H1 (cell line): ENCODE results near the gene AIF1. TPM values are rescaled to one million over a fixed set of nuclear protein-coding genes. Genes with fewer than 3 reads are reported as not detected.

Source experiments
- CTCF ChIA-PET: fragments of 300-600 bp; sonication (Branson Sonifier 250); formaldehyde crosslinking; loops from one replicate; lab custom pipeline; 2021; ENCODE audit not compliant: partially characterized antibody; lab: Charles Lee
- POLR2A ChIA-PET: fragments of 300-600 bp; sonication (Branson Sonifier 250); formaldehyde crosslinking; loops from one replicate; lab custom pipeline; 2021; ENCODE audit warnings: inconsistent platforms; ENCODE audit not compliant: partially characterized antibody; lab: Charles Lee
- DNase-seq, 2 experiments: peaks; one replicate each; pipeline versions ENCODE4 v3.0.0 to v3.0.0-alpha.2; 2010 to 2022; ENCODE audit warnings: low spot score in 2 of 2, low read depth in 1 of 2, mixed read lengths in 1 of 2
- FAIRE-seq: peaks from 2 replicates; lab custom pipeline; 2011; peaks lifted over from hg19 to GRCh38; lab: Jason Lieb, UNC
- H2AFZ ChIP-seq: 2 replicates; pipeline ENCODE4 v1.8.1; 2012; ENCODE audit warnings: low read length, inconsistent platforms
- H2AK5ac ChIP-seq: 2 replicates; pipeline ENCODE4 v1.6.1; 2013; ENCODE audit warnings: low read depth, low read length
- H2BK120ac ChIP-seq: replicated peaks from 2 replicates; pipeline ENCODE3; 2013; ENCODE audit warnings: low read depth, low read length, inconsistent platforms
- H2BK12ac ChIP-seq: 2 replicates; pipeline ENCODE4 v1.6.1; 2013; ENCODE audit warnings: low read depth, low read length
- H2BK15ac ChIP-seq: 2 replicates; pipeline ENCODE4 v1.6.1; 2013; ENCODE audit warnings: low read length
- H2BK20ac ChIP-seq: 2 replicates; pipeline ENCODE4 v1.6.1; 2013; ENCODE audit warnings: low read length
- H2BK5ac ChIP-seq: 2 replicates; pipeline ENCODE4 v1.6.1; 2013; ENCODE audit warnings: low read depth, low read length
- H3K14ac ChIP-seq: 2 replicates; pipeline ENCODE4 v1.6.1; 2013; ENCODE audit warnings: inconsistent platforms; ENCODE audit not compliant: insufficient read length
- H3K18ac ChIP-seq: 2 replicates; pipeline ENCODE4 v1.6.1; 2013; ENCODE audit warnings: low read length; ENCODE audit errors: extremely low read depth
- H3K23ac ChIP-seq: 2 replicates; pipeline ENCODE4 v1.6.1; 2013; ENCODE audit warnings: inconsistent platforms; ENCODE audit not compliant: insufficient read length
- H3K23me2 ChIP-seq: 2 replicates; pipeline ENCODE4 v1.6.1; 2013; ENCODE audit warnings: low read depth, low read length
- H3K27ac ChIP-seq: 2 replicates; pipeline ENCODE4 v1.6.1; 2011; ENCODE audit warnings: low read depth, low read length, inconsistent platforms
- H3K27me3 ChIP-seq, 4 experiments: replicated peaks in 1 of 4; 1 replicate in 1 of 4; 2 replicates in 3 of 4; pipeline versions ENCODE4 v1.6.1 to v1.8.1; 2011 to 2013; ENCODE audit warnings: low read length in 3 of 4, mild to moderate bottlenecking in 3 of 4, inconsistent platforms in 2 of 4, mixed read lengths in 2 of 4, moderate library complexity in 1 of 4; ENCODE audit not compliant: control insufficient read depth in 3 of 4, insufficient read depth in 3 of 4; ENCODE audit errors: extremely low read depth in 1 of 4
- H3K36me3 ChIP-seq, 4 experiments: 2 replicates each; pipeline versions ENCODE4 v1.6.1 to v1.8.1; 2011 to 2013; ENCODE audit warnings: mild to moderate bottlenecking in 4 of 4, low read length in 3 of 4, moderate library complexity in 2 of 4, control low read depth in 1 of 4, inconsistent platforms in 1 of 4; ENCODE audit not compliant: insufficient read depth in 4 of 4, control insufficient read depth in 2 of 4
- H3K4ac ChIP-seq: replicated peaks from 2 replicates; pipeline ENCODE3; 2013; ENCODE audit warnings: low read length, low read depth, mixed read lengths, inconsistent platforms; ENCODE audit not compliant: insufficient read length
- H3K4me1 ChIP-seq, 4 experiments: replicated peaks in 1 of 4; 1 replicate in 1 of 4; 2 replicates in 3 of 4; pipeline versions ENCODE4 v1.6.1 to v1.8.1; 2011 to 2013; ENCODE audit warnings: low read length in 3 of 4, inconsistent platforms in 2 of 4, mixed read lengths in 1 of 4; ENCODE audit not compliant: insufficient read depth in 4 of 4, control insufficient read depth in 3 of 4
- H3K4me2 ChIP-seq, 2 experiments: 2 replicates each; pipeline versions ENCODE4 v1.6.1 to v1.8.1; 2011 to 2013; ENCODE audit warnings: low read depth in 2 of 2, low read length in 2 of 2, control low read depth in 1 of 2, inconsistent platforms in 1 of 2, mild to moderate bottlenecking in 1 of 2; ENCODE audit not compliant: insufficient read depth in 1 of 2
- H3K4me3 ChIP-seq, 4 experiments: fragments of 200-600, 300-600 bp in 1 of 4; sonication (generic), shearing (Covaris generic), sonication (Bioruptor Twin) in 1 of 4; 2 replicates each; pipeline versions ENCODE4 v1.5.1 to v1.8.1; 2011 to 2016; ENCODE audit warnings: low read length in 4 of 4, low read depth in 3 of 4, control low read depth in 2 of 4, inconsistent platforms in 2 of 4, mild to moderate bottlenecking in 2 of 4, mixed read lengths in 1 of 4, moderate library complexity in 1 of 4; ENCODE audit not compliant: insufficient read depth in 2 of 4; ENCODE audit errors: extremely low read depth in 1 of 4
- H3K56ac ChIP-seq: replicated peaks from 2 replicates; pipeline ENCODE3; 2013; ENCODE audit warnings: low read depth, mild to moderate bottlenecking, mixed read lengths, low read length, inconsistent platforms; ENCODE audit not compliant: insufficient read length
- H3K79me1 ChIP-seq: 2 replicates; pipeline ENCODE4 v1.6.1; 2013; ENCODE audit warnings: low read depth, low read length, control low read depth
- H3K79me2 ChIP-seq, 2 experiments: 2 replicates each; pipeline versions ENCODE4 v1.6.1 to v1.8.1; 2012 to 2013; ENCODE audit warnings: low read length in 2 of 2, mild to moderate bottlenecking in 2 of 2, inconsistent platforms in 1 of 2; ENCODE audit not compliant: insufficient read depth in 2 of 2, control insufficient read depth in 1 of 2
- H3K9ac ChIP-seq, 4 experiments: replicated peaks in 1 of 4; 1 replicate in 1 of 4; 2 replicates in 3 of 4; pipeline versions ENCODE4 v1.6.1 to v1.8.1; 2011 to 2013; ENCODE audit warnings: low read depth in 3 of 4, low read length in 3 of 4, control low read depth in 2 of 4, mild to moderate bottlenecking in 2 of 4, moderate library complexity in 2 of 4, inconsistent platforms in 1 of 4; ENCODE audit errors: extremely low read depth in 1 of 4
- H3K9me3 ChIP-seq, 2 experiments: 2 replicates each; pipeline versions ENCODE4 v1.6.1 to v1.8.1; 2012 to 2013; ENCODE audit warnings: mild to moderate bottlenecking in 2 of 2, moderate library complexity in 2 of 2, control low read depth in 1 of 2, inconsistent platforms in 1 of 2, low read depth in 1 of 2, low read length in 1 of 2, mixed read lengths in 1 of 2; ENCODE audit not compliant: insufficient read depth in 2 of 2
- H4K20me1 ChIP-seq, 2 experiments: replicated peaks in 1 of 2; 2 replicates each; pipeline versions ENCODE3 to v1.8.1; 2011 to 2013; ENCODE audit warnings: inconsistent platforms in 2 of 2, low read length in 2 of 2, mild to moderate bottlenecking in 1 of 2; ENCODE audit not compliant: insufficient read depth in 2 of 2, control insufficient read depth in 1 of 2
- H4K5ac ChIP-seq: 2 replicates; pipeline ENCODE4 v1.6.1; 2013; ENCODE audit warnings: low read length, low read depth, mixed read lengths, inconsistent platforms; ENCODE audit not compliant: insufficient read length
- H4K8ac ChIP-seq: 2 replicates; pipeline ENCODE4 v1.8.0; 2013; ENCODE audit warnings: mild to moderate bottlenecking, moderate library complexity, low read length, inconsistent platforms; ENCODE audit not compliant: insufficient read depth; ENCODE audit errors: extremely low read depth
- H4K91ac ChIP-seq: replicated peaks from 2 replicates; pipeline ENCODE3; 2013; ENCODE audit warnings: low read length, mixed read lengths, inconsistent platforms; ENCODE audit not compliant: insufficient read length
- GABPA ChIP-seq: IDR thresholded peaks from 2 replicates; pipeline ENCODE4 v1.6.1; 2011; ENCODE audit warnings: mild to moderate bottlenecking, low read length, moderate library complexity, borderline replicate concordance; ENCODE audit not compliant: insufficient read depth
- GTF2F1 ChIP-seq: IDR thresholded peaks from 2 replicates; pipeline ENCODE4 v1.6.1; 2012; ENCODE audit warnings: low read depth, low read length, improper control_type of control experiment, borderline replicate concordance
- HDAC2 ChIP-seq, 2 experiments: fragments of 300-600 bp in 1 of 2; sonication (generic) in 1 of 2; IDR thresholded peaks; 2 replicates each; pipeline ENCODE4 v1.6.1; 2011 to 2012; ENCODE audit warnings: low read depth in 2 of 2, low read length in 2 of 2, mild to moderate bottlenecking in 2 of 2, moderate library complexity in 2 of 2, borderline replicate concordance in 1 of 2, inconsistent platforms in 1 of 2
- MAFK ChIP-seq: IDR thresholded peaks from 2 replicates; pipeline ENCODE4 v1.6.1; 2012; ENCODE audit warnings: low read depth, mild to moderate bottlenecking, improper control_type of control experiment, low read length
- RNF2 ChIP-seq: fragments of 200-900, 300-1000 bp; sonication (generic); IDR thresholded peaks from 2 replicates; pipeline ENCODE4 v1.7.1; 2016; ENCODE audit warnings: borderline replicate concordance, low read depth, mild to moderate bottlenecking, antibody characterized with exemption, low read length; ENCODE audit not compliant: poor library complexity, severe bottlenecking; ENCODE audit errors: missing control alignments
- SIN3A ChIP-seq, 2 experiments: IDR thresholded peaks in 1 of 2; conservative IDR thresholded peaks in 1 of 2; 2 replicates each; pipeline ENCODE4 v1.6.1; 2011 to 2012; ENCODE audit warnings: low read length in 2 of 2, improper control_type of control experiment in 1 of 2, low read depth in 1 of 2, mild to moderate bottlenecking in 1 of 2
- SRF ChIP-seq: IDR thresholded peaks from 2 replicates; pipeline ENCODE4 v1.6.1; 2011; ENCODE audit warnings: mild to moderate bottlenecking, low read depth, low read length, moderate library complexity
- WGBS, 2 experiments: shearing (Covaris generic) in 1 of 2; methylation state at CpG; one replicate each; pipeline versions ENCODE4 v1.1.6 to v1.1.7; 2013 to 2015; ENCODE audit warnings: low lambda C conversion rate in 2 of 2, mixed read lengths in 2 of 2, inconsistent platforms in 1 of 2, low coverage in 1 of 2, missing lambda C conversion rate in 1 of 2; ENCODE audit not compliant: insufficient replicate concordance in 2 of 2, insufficient coverage in 1 of 2, insufficient read length in 1 of 2; ENCODE audit errors: extremely low coverage in 1 of 2, missing lambda C conversion rate in 1 of 2; 5-methylcytosine and 5-hydroxymethylcytosine counted together
- polyA plus RNA-seq, 7 experiments: library from polyadenylated mRNA; depleted of rRNA in 3 of 7; stranded (reverse) in 5 of 7; unstranded in 2 of 7; fragments of >200 nt in 5 of 7; fragments of 200-250 nt in 2 of 7; gene quantifications; 1 replicate in 5 of 7; 2 replicates in 1 of 7; 4 replicates in 1 of 7; pipeline versions ENCODE4 v1.2.1 to v1.2.3, GENCODE V29; 2011 to 2013; ENCODE audit warnings: missing spikeins in 2 of 7, mixed read lengths in 2 of 7
- total RNA-seq: library from RNA; stranded (reverse); fragmentation: NEBNext Ultra II Directional; extraction: Animal tissue kit (Norgen Biotek cat#: 25700); gene quantifications from 2 replicates; pipeline ENCODE4 v1.2.1, GENCODE V29; 2021
- TF ChIP-seq, protein P1 (sequence below): IDR thresholded peaks from 2 replicates; pipeline ENCODE4 v1.6.1; 2011; ENCODE audit warnings: low read length, improper control_type of control experiment

AIF1 gene
- total and polyA plus RNA-seq, 2 of the 8 experiments (the other 6 are each of a cell fraction or from before 2014, with no cell fraction given) = 6.3 to 9.8 TPM

DNA sequence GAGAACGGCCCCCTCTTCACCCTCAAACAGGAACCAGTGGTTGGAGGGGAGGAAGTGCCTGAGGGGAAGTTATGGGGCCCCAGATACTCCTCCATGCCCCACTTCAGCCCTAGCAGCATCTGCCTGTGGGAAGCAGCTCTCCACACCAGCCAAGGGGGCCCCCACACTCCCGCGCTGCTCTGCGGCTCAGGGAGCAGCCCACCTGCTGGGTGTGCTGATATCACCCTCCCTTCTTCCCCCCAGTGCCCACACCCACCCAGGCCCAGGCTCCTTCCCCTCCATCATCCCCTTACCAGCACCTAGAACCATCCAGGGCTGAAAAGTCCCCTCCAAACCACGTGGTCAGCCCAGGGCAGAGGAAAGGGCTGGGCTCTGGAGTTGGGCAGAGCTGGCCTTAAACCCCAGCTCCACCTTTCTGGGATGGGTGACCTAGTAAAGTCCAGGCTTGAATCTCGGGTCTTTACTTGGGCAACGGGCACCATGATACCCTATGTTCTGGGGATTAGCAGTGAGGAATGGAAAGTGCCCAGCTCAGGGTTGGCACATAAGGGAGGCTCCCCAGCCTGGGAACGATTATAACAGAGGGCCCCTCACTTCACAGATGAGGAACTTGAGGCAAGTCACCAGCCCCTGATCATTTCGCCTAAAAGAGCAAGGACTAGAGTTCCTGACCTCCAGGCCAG lies 28.3 kb upstream of the AIF1 start:
- Histone ChIP-seq H3K4ac (no peak overlapping the region), H2BK20ac (no peak overlapping the region), H3K9me3 (no peaks in the 10 kb centered on the region), H2BK5ac (no peak overlapping the region), H3K27me3 (no peaks in the 10 kb centered on the region; a peak in 2 of 7 replicates), H3K9ac (no peak overlapping the region), H2AFZ (no peak overlapping the region), H3K36me3 (no peaks in the 10 kb centered on the region), H3K79me2 (no peaks in the 10 kb centered on the region), H2AK5ac (no peak overlapping the region), H3K4me3 (no peak overlapping the region), H3K56ac (no peak overlapping the region), H2BK12ac (no peak overlapping the region), H3K18ac (no peak overlapping the region), H2BK120ac (no peak overlapping the region), H3K4me2 (no peak overlapping the region), H3K23me2 (0 out of 2 replicates have a peak, but pooled peaks cover 2% of the 10 kb centered on the region), H3K23ac (no peak overlapping the region), H3K27ac (no peak overlapping the region), H3K79me1 (no peaks in the 10 kb centered on the region), H3K14ac (no peak overlapping the region), H4K5ac (no peak overlapping the region), H4K91ac (no peak overlapping the region), H4K8ac (no peak overlapping the region), H3K4me1 (peaks cover 0 to 5% (median 3%) of the 10 kb centered on the region in 4 experiments; a peak in 5 of 7 replicates), H2BK15ac (no peak overlapping the region), H4K20me1 (no peaks in the 10 kb centered on the region)
- ChIA-PET POLR2A (interaction anchor here (0.7 to 3.9 kb wide), 13 partner anchors 8 to 58 kb away, joined by 3 to 16 read pairs (median 4); partner anchors contain the start of genes ATP6V1G2, DDX39B, MCCD1 and NFKBIL1), CTCF (interaction anchor here (0.9 to 22.0 kb wide), 14 partner anchors 5 to 71 kb away, joined by 3 to 640 read pairs (median 7); partner anchors contain the start of genes AIF1, ATP6V1G2, LST1 and LTB)
- FAIRE-seq (no peak), DNase-seq (no peak)
- WGBS, 2 experiments = 81% methylated on average over 9 of the region's 9 CpGs; no CpG with 5 or more reads in 1 of the 2 experiments
- TF ChIP-seq SRF (no peak), GTF2F1 (no peak), GABPA (no peak), SIN3A (conservative IDR thresholded peaks at IDR 0.05 in 1 of 2, IDR thresholded peaks at IDR 0.05 in 1 of 2; ENCODE audit: low read depth in 1 of 2, low read length in 2 of 2) (no peak), HDAC2 (IDR thresholded peaks at IDR 0.05; ENCODE audit: borderline replicate concordance in 1 of 2, low read depth in 2 of 2, low read length in 2 of 2) (no peak), RNF2 (no peak), MAFK (no peak)
- TF ChIP-seq, protein P1, sequence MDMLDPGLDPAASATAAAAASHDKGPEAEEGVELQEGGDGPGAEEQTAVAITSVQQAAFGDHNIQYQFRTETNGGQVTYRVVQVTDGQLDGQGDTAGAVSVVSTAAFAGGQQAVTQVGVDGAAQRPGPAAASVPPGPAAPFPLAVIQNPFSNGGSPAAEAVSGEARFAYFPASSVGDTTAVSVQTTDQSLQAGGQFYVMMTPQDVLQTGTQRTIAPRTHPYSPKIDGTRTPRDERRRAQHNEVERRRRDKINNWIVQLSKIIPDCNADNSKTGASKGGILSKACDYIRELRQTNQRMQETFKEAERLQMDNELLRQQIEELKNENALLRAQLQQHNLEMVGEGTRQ = no peak
